HL-60/S4 treated with retinoic acid at 250 ng/mL for 4 days and 3 days (cell line): ENCODE measurements around the gene ZMYM3.

Experiments used
- in situ Hi-C: fragments of 300-500 bp; cut with MboI; formaldehyde crosslinking; loops from 2 replicates; pipeline ENCODE4 v1.7.0; 2022; ENCODE audit warnings: low sequenced_read_pairs

Gene ZMYM3

DNA sequence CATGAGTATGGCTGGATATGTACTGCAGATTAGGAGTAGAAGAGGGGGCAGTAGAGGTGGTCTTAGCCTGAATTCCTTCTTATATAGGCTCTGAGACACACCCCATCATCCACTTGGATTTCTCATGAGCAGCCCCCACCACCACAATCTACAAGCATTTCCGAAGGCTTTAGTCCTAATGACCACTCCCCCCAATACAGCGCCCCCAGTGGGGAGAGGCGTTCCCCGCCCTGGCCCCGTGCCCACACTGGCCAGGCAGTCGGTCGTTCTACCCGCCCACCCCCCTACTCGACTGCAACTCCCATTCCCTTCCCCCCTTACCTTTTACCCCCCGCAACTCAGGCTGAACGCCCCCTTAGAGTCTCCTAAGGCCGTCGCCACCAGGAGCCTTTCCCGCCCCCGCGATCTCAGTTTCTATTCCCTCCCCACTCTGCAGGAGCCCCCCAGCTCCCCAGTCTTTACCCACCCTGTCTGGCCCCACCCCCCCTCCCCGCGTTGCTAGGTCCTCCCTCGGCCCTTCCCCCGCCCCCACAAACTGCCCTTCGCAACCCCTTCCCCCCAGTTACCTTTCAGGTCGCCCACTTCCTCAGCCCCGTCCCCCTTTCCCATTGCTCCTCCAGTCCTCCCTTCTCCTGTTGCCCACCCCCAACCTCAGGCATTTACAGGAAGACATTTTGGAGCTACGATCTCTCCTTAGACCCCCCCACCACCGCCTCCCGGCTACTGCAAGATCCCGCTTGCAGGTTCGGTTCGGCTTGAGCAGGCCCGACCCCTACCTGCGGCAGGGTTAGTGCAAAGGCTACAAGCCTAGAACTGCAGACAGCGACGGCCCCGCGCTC, 468 bp downstream of the ZMYM3 start:
- in situ Hi-C loops = no loop called here

DNA sequence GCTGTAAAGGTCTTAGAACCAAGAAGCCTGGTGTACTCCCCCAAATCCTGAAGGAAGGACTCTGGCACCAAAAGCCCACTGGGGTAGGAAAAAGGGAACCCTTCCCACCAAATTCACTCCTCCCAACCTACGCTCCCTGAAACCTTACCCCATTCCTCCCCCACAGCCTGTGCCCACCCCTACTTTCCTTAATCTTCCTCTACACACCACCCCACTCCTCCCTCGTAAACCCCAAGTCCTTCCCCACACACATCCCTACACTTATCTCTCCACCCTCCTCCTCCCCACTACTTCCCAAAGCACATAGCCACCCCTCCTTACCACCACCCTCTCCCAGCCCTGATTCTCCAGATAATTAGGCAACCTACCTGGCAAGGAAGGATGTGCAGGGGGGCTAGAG, 1.7 kb downstream of the ZMYM3 start:
- in situ Hi-C loops = no loop called here

DNA sequence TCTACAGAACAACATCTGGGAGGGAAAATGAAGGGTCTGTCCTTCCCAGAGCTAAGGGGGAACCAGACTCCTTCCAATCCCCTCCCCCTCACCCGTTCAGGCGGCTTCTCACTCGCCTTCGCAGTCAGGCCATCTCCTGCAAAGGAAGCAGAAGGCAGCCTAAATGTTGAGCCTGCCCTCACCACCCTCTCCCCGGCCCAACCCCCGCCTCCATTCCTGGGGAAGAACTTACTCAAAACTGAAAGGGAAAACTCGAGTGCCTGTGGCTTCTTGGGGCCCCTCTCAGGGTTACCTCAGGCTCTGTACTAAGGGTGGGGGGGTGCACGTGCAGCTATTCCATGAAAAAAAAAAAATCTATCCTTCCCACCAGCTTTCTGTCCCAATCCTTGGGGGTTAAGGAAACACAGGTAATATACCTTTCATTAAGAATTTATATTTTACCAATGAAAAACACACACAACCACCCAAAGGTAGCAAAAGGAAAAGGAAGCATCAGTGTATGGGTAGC, 2.4 kb downstream of the ZMYM3 start:
- in situ Hi-C loops = no loop called here

DNA sequence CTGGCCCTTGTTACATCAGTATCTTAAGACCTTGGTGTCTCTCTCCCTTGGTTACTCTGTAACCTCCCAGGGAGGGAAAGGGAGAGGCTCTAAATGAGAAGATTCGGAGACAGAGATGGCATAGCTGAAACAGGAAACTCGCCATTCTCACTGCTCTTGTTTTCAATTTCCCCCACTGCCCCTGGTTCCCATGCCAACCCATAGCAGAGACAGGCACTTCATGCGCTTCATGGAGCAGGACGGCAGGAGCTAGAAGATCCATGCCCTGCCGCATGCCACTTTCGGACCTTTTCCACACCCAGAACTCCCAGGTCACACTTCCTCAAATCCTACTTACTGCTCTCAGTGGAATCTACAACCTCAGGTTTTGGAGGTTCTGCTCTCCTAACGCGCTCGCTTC, 3.1 kb downstream of the ZMYM3 start:
- in situ Hi-C loops = no loop called here

DNA sequence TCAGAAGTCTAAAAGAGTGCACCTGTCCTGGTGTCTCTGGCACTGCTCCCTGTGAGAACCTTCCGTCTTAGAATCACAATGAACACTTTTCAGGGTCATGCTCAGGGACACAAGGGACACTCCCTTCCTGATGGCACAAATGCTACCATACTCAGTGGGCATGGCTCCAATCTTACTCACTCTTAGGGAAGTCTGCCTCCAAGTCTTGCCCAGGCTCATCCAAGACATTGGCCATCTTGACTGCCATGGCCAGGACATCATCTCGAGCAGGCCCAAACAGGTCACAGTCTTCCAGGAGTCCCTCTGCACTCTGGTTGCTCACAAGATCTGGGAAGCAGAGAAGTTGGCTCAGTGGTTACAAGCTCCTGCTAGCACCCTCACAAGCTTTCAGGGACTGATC, 8.8 kb downstream of the ZMYM3 start:
- in situ Hi-C loops = no loop called here

DNA sequence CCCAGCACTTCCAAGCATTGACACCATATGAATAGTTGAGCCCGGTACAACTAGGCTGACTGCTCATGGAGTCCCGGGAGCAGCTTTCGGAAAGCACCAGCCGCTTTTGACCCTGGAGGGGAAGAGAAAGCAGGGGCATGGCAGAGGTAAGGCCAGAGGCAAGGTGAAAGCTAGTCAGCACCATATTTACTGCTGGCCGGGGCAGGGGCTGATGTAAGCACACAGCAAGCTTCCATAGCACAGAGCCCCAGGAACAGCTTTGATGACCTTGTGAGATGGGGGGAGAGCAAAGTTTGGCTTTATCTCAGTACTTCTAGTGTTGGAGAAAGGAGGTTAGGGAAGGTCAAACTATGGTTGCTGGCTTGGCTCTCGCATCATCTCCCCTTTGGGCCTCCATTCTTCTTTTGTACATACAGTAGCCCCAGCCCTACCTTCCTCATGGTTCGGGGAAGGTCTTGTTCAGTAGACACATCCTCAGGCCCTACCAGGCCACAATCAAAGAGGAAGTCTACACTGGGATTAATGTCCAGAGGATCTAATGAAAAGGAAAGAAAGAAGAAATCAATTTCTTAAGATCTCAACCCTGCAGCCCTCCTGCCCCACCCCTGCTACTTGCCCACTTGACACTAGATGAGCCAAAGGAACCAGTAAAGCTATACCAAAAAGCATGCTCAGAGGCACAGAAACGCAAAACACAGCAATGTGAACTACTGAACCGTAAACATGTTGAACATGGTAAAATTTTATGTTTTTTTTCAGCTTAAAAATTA, 9.4 kb downstream of the ZMYM3 start:
- in situ Hi-C loops = no loop called here

DNA sequence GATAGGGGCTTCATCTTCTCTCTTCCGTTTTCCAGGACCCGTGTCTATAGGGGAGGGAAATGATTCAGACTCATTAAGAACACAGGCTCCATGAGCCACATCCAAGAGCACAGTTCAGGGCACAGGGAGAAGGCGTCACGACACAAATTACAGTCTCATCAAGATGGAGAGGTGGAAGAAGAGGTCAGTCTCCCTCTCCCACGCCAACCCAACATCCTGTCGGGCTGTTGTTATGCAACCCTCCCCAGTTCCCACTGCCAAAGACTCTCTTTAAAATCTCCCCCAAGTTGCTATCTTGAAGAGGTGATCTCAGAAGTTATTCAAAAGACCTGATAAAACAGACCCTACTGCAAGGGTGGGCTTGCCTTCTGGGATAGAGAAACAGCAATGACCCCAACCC, 12.6 kb downstream of the ZMYM3 start:
- in situ Hi-C loops = no loop called here

DNA sequence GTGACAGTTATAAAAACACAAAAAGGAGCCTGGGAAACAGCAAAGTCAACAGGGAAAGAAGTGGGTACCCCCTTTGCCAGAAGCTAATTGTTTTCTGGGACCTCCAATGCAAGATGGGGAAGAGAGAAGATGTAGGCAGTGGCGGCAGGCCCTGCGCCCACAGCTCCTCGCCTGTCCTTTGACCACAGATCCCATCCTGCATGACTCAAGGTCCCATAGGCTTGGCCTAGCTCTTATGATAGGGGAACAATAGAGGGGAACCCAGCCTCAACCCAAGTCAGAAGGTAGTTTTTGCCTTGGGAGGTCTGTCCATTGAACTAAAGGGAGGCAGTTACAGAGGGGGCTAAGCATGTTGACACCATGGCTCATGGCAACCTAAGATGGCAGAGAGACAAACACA, 14.2 kb downstream of the ZMYM3 start:
- in situ Hi-C loops = no loop called here

DNA sequence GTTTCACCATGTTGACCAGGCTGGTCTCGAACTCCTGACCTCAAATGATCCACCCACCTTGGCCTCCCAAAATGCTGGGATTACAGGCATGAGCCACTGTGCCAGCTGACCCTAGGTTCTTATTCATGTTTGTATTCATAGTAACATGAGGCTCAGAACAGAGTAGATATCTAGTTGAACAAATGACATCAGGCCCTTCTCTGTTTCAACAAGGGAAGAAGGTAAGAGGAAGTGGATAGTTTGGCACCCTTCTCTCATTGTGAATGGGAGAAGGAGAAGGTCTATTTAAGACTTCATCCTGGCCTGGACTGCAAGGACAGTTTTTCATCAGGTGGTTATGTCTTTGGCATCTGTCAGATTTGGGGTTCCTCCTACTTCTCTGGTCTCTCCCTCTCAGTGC, 17.1 kb downstream of the ZMYM3 start:
- in situ Hi-C loops = no loop called here

DNA sequence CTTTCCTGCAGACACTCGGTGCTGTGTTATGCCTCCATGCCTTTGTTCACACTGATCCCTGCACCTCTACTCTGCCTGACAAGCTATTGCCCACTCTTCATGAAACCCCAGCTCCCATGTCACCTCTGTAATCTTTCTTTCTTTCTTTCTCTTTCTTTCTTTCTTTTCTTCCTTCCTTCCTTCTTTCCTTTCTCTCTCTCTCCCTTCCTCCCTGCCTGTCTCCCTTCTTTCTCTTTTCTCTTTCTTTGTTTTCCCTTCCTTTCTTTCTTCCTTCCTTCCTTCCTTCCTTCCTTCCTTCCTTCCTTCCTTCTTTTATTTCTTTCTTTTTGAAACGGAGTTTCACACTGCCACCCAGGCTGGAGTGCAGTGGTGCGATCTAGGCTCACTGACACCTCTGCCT, 18.5 kb downstream of the ZMYM3 start:
- in situ Hi-C loops = no loop called here

DNA sequence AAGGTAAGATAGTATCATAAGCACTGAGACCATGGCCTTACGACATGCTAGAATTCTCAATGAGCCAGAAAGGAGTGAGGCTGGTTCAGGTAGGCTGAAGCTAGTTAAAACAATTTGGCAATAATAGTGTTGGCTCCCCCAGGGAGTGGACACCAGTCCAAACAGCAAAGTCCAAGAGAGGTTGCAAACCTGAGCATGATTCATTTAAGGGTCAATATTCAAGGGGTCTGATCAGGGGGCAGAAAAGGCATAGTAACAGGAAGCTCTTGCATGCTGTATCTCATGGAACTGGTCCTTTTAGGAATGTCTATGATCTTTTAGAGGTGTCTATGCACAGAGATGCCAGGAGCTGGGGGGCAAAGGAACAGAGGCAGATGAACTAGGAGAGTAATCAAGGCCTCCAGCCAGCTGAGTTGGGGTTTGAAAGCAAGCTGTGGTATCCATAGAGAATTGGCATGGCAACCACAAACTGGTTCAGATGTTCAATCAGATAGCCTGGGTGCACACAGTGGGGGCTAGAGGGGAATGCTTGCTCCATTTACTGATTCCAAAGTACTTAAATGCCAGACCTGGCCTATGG, 25.8 kb downstream of the ZMYM3 start:
- in situ Hi-C loops = no loop called here

DNA sequence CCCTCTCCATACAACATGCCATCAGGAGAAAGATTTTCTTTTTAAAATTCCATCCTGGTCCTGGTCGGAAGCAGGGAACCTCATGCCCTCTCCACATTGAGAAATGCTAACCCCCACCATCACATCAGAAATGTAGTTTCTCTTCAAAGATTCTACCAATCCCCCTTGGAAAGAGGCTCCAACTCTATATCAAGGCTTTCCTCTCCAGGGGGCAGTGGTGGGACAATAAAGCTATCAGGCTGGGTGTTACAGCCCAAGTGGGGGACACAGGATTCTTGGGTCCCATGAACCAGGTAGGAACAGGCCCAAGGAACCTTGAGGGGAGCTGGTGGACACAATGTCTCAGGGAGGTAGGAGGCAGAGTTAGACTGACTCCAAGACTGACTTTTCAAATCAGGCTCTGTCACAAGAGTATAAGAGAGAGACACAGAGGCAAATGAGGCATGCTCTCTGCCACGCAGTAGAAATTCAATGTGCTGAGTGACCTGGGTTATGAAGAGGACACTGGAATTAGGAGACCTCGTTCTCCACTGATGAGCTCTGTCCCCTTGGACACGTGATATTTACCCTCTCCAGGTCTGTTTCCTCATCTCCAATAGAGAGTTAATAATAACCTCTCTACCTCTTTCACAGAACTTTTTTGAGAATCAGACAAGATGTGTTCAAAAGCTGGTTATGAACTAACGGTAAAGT, 26.4 kb downstream of the ZMYM3 start:
- in situ Hi-C loops = no loop called here

DNA sequence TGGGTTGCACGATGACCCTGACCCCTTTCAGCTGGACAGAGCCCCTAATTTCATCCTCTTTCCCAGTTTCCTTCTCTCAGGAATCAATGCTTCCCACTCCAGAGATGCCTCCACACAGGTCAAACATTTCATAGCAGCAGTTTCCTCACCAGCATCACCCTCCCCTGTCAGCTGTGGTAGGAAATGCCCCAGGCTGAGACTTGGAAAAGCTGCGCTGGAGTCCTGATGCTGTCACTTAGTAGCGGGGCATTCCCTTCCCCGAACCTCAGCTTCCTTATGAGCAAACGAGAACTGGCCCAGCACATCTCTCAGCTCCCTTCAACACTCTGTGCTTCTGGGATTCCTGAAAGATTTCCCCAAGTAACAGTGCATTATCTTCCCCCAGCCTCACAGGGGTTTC, 28.3 kb downstream of the ZMYM3 start:
- in situ Hi-C loops = no loop called here

DNA sequence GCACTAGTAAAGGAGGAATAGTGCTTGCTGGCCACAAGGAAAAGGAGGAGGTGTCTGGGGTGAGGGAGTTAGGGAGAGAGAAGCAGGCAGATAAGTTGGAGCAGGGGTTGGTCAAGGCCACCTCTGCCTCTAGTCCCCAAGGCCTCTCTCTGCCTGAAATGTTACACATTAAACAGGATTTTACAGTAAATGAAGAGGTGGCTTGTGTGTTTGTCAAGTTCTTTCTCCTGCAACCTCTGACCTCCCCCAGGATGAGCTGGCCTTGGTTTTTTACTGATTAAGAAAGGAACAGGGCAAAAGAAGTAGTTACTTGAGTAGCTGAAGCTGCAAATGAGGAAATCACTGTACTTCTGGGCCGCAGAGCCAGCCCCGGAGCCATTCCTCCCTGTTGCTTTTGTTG, 28.9 kb downstream of the ZMYM3 start:
- in situ Hi-C loops = no loop called here

DNA sequence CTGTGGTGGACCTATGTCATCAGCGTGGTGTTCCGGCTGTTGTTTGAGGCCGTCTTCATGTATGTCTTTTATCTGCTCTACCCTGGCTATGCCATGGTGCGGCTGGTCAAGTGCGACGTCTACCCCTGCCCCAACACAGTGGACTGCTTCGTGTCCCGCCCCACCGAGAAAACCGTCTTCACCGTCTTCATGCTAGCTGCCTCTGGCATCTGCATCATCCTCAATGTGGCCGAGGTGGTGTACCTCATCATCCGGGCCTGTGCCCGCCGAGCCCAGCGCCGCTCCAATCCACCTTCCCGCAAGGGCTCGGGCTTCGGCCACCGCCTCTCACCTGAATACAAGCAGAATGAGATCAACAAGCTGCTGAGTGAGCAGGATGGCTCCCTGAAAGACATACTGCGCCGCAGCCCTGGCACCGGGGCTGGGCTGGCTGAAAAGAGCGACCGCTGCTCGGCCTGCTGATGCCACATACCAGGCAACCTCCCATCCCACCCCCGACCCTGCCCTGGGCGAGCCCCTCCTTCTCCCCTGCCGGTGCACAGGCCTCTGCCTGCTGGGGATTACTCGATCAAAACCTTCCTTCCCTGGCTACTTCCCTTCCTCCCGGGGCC, 29.7 kb downstream of the ZMYM3 start:
- in situ Hi-C loops = no loop called here

DNA sequence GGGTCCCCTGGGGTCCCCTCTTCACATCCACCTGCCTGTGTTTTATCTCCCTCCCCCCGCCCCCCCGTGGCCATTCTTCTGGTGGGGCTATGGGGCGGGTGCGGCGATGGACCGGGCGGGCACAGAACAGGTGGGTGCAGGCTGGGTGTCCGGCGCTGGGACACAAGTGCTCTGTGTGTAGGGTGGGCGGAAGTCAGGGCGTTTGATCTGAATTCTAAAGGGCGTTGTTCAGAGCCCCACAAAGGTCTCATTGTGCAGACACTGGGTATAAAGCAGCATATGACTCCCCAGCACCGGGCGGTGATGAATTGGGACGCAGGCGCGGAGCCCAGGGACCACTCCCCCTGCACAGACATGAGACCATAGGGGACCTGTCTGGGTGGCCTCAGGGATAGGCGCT, 31.0 kb downstream of the ZMYM3 start, which contains the start of gene GJB1:
GJB1 (plus strand) TSS at position 296 of the 400 bp plus-strand sequence. CDS start 484 bp downstream, outside the sequence.
- in situ Hi-C loops = no loop called here

DNA sequence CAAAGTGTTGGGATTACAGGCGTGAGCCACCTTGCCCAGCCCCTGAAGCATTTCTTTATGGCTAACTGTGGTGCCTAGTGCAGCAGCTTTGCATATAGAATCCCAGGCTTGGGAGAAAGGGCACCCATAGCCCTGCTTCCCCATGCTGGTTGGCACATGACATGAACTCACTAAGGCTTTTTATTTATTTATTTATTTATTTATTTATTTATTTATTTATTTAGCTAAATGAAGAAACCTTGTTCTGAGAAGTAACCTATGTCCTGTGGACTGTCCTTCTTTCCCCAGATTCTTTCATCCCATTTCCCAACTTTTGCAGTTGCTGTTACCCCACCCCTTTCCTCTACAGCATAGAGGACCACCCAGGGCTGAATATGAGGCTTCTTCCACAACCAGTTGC, 32.8 kb downstream of the ZMYM3 start:
- in situ Hi-C loops = no loop called here

DNA sequence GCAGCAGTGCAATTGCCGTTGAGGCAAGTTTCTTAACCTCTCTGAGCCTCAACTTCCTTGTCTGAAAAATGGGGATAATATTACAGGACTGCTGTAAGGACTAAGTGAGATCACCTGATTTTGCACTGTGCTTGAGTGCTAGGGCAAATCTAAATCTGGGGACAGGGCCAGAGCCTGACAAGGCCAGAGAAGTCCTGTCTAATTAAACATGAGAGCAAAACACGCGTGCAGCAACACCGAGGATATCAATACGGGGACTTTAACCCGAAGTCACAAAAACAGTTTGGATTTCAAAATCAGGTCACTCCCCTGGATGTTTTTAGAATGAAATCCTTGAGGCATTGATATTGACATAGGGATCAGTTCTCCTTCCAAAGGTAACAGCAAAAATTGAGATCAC, 36.6 kb downstream of the ZMYM3 start:
- in situ Hi-C loops = no loop called here

DNA sequence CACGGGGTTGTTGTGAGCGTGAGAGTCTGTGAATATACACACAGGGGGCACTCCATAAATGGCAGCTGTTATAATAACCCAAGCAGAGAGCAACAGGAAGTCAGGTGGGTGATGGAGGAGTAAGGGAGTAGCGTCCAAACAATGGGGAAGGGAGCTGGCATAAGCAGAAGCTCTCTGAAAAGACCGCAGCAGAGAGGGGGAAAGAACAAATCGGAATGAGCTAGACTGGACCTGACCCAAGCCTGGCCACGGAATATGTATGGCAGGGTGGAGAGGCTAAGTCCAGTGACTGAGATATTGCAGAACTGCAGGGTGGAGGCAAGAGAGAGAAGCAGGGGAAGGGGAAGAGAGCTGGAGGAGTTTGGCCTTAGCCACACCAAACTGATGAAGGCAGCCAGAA, 37.5 kb downstream of the ZMYM3 start:
- in situ Hi-C loops = no loop called here

DNA sequence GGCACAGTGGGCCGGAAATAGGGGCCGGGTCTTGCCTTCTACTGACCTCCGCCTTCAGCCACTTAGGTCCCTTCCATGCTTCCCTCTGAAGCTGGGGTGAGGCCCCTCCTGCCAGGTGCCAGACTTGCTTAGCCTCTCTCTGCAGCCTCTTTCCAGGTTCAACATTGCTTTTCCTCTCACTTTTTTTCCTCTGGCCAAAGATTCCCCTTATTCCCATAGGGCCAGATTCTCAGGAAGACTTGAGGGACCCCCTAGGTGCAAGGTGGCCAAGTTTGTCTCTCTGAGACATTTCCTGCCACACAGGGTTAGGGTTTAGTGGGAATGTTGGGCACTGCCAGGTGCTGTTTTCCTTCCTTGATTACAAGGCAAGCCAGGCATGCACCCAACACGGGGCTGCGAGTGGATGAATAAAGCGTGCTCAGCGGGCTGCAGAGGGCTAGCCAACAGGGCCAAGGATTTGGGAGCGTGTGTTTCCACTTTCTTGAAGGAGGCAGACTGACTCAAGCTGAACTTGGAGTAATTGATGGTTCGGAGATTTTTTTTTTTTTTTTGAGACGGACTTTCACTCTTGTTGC, 38.5 kb downstream of the ZMYM3 start:
- in situ Hi-C loops = no loop called here
